GM10248 (cell line): ENCODE results near the gene NUP85.

Experiments
- CTCF ChIA-PET: fragments of 300-600 bp; sonication (Branson Sonifier 250); formaldehyde crosslinking; extraction: SDS; loops from one replicate; lab custom pipeline; 2021; ENCODE audit warnings: antibody characterized with exemption; lab: Yijun Ruan, JAX
- POLR2A ChIA-PET: fragments of 350-650 bp; sonication (Branson Sonifier 250); formaldehyde crosslinking; extraction: SDS; loops from one replicate; lab custom pipeline; 2020; ENCODE audit warnings: antibody characterized with exemption; lab: Yijun Ruan, JAX
- DNase-seq: peaks from one replicate; pipeline ENCODE4 v3.0.0; 2012; ENCODE audit errors: extremely low spot score
- CTCF ChIP-seq: IDR thresholded peaks from 2 replicates; pipeline ENCODE4 v1.5.1; 2012; ENCODE audit warnings: mild to moderate bottlenecking, low read depth; ENCODE audit errors: extremely low read depth, missing control alignments, control extremely low read depth

NUP85 gene

GRCh38 chr17:75181608-75182318 lies 23.7 kb upstream of the NUP85 start:
- ChIA-PET CTCF (interaction anchor here (1.5 to 2.4 kb wide), 3 partner anchors 10 to 67 kb away, joined by 3 to 18 read pairs (median 8); no protein-coding TSS in a partner anchor), POLR2A (no interaction called here)
- DNase-seq = peak; percentile 31
- TF ChIP-seq CTCF = no peak

- ChIA-PET CTCF (no interaction called here), POLR2A (no interaction called here)
- DNase-seq = no peak
- no peak for TF ChIP-seq CTCF
Measured at GRCh38 chr17:75182319-75182568, 23.2 kb upstream of the NUP85 start.

- POLR2A ChIA-PET = interaction anchor here (0.6 to 1.5 kb wide), 4 partner anchors 29 to 113 kb away, joined by 3 to 4 read pairs (median 3); partner anchors contain the start of gene JPT1
- no peak for TF ChIP-seq CTCF
- DNase-seq = peak; percentile 99
- CTCF ChIA-PET = interaction anchor here (1.4 to 11.4 kb wide), 7 partner anchors 11 to 221 kb away, joined by 3 to 113 read pairs (median 7); partner anchors contain the start of gene MIF4GD
Measured at GRCh38 chr17:75182569-75183436, 22.7 kb upstream of the NUP85 start, which contains the start of gene SUMO2. TSS of gene SUMO2 (minus strand) at chr17:75182959. CDS start at chr17:75182834, 125 bp downstream.

GRCh38 chr17:75183999-75184884 lies 21.2 kb upstream of the NUP85 start:
- TF ChIP-seq CTCF = no peak
- ChIA-PET CTCF (interaction anchor here (0.9 to 11.4 kb wide), 8 partner anchors 12 to 223 kb away, joined by 3 to 113 read pairs (median 6); partner anchors contain the start of gene MIF4GD), POLR2A (interaction anchor here (0.6 to 1.5 kb wide), 3 partner anchors 70 to 328 kb away, joined by 3 to 6 read pairs (median 4); no protein-coding TSS in a partner anchor)
- DNase-seq = no peak

GRCh38 chr17:75188614-75189013 lies 16.9 kb upstream of the NUP85 start:
- POLR2A ChIA-PET = no interaction called here
- CTCF ChIA-PET = interaction anchor here (0.9 to 11.4 kb wide), 8 partner anchors 12 to 268 kb away, joined by 3 to 113 read pairs (median 6); partner anchors contain the start of genes NT5C and TMEM94
- no peak for DNase-seq
- TF ChIP-seq CTCF = no peak

- POLR2A ChIA-PET = interaction anchor here (0.6 kb wide), 1 partner anchor 134 kb away, joined by 3 read pairs; no protein-coding TSS in a partner anchor
- CTCF ChIA-PET = interaction anchor here (1.0 to 11.4 kb wide), 6 partner anchors 9 to 233 kb away, joined by 3 to 113 read pairs (median 4); partner anchors contain the start of gene MIF4GD
- no peak for TF ChIP-seq CTCF
- no peak for DNase-seq
Measured at GRCh38 chr17:75191584-75191983, 13.9 kb upstream of the NUP85 start.
